ENCODE measurements around the gene MORC3.

DNA sequence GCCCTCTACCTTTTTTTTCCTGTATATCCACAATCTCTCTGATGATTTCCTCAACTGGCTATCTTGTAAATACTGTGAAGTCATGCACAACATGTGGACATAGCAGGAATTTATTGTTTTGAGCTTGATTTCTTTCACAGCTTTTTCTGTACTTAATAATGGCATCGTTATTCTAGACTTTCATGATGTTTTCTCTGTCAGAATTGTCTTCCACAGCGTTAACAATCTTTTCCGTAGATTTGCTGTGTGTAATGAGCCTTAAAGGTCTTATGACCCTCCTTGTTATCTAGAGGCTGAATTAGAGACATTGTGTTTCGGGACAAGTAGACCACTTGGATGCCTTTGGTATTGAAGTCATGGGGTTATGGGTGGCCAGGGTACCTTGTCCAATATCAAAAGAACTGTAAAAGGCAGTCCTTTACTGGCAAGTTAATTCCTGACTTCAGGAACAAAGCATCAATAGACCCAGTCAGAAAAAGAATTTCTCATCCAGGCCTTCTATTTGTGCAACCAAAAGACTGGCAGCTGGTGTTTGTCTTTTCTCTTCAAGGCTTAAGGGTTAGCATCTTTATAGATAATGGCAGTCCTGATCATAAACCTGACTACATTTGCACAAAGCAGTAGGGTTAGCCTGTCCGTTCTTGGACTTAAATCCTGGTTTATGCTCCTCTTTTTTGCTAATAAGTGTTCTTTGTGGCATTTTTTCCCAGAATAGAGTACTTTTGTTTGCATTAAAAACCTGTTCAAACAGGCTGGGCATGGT is 35.1 kb downstream of the MORC3 start:
- TF ChIP-seq, protein P1, sequence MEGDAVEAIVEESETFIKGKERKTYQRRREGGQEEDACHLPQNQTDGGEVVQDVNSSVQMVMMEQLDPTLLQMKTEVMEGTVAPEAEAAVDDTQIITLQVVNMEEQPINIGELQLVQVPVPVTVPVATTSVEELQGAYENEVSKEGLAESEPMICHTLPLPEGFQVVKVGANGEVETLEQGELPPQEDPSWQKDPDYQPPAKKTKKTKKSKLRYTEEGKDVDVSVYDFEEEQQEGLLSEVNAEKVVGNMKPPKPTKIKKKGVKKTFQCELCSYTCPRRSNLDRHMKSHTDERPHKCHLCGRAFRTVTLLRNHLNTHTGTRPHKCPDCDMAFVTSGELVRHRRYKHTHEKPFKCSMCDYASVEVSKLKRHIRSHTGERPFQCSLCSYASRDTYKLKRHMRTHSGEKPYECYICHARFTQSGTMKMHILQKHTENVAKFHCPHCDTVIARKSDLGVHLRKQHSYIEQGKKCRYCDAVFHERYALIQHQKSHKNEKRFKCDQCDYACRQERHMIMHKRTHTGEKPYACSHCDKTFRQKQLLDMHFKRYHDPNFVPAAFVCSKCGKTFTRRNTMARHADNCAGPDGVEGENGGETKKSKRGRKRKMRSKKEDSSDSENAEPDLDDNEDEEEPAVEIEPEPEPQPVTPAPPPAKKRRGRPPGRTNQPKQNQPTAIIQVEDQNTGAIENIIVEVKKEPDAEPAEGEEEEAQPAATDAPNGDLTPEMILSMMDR (conservative IDR thresholded peaks at IDR 0.05; ENCODE audit: low read depth, low read length), result no peak
- TF ChIP-seq RCOR1 (IDR thresholded peaks at IDR 0.05; ENCODE audit: insufficient replicate concordance, low read length) (no peak), POLR2A (IDR thresholded peaks at IDR 0.05; ENCODE audit: low read depth, low read length) (no peak), SMC3 (IDR thresholded peaks at IDR 0.05; ENCODE audit: low read depth, low read length) (no peak), USF2 (IDR thresholded peaks at IDR 0.05; ENCODE audit: low read depth, low read length) (no peak), CEBPB (IDR thresholded peaks at IDR 0.05; ENCODE audit: low read depth, low read length) (no peak), MAFK (IDR thresholded peaks at IDR 0.05; ENCODE audit: low read depth, low read length) (no peak), RAD21 (IDR thresholded peaks at IDR 0.05; ENCODE audit: low read length) (no peak), MAZ (IDR thresholded peaks at IDR 0.05; ENCODE audit: borderline replicate concordance, low read depth, low read length) (no peak), BHLHE40 (IDR thresholded peaks at IDR 0.05; ENCODE audit: low read depth, low read length) (no peak), NFE2L2 (IDR thresholded peaks at IDR 0.05; ENCODE audit: low read depth, low read length) (no peak), CHD1 (IDR thresholded peaks at IDR 0.05; ENCODE audit: low read depth, low read length) (no peak), MXI1 (IDR thresholded peaks at IDR 0.05; ENCODE audit: borderline replicate concordance, low read depth, low read length) (no peak), RFX5 (IDR thresholded peaks at IDR 0.05; ENCODE audit: low read depth, low read length) (no peak)

Measured in IMR-90 (cell line).